Activated gamma-delta T cell treated with Interleukin-2 at 50 U/mL for 16 hours (primary cell): ENCODE results near the gene NCAN.

Source experiments
- DNase-seq: peaks from one replicate; pipeline ENCODE4 v3.0.0-alpha.2; 2020

The NCAN gene

GRCh38 chr19:19297759-19298158 is 86.0 kb downstream of the NCAN start:
- no peak for DNase-seq

DNA sequence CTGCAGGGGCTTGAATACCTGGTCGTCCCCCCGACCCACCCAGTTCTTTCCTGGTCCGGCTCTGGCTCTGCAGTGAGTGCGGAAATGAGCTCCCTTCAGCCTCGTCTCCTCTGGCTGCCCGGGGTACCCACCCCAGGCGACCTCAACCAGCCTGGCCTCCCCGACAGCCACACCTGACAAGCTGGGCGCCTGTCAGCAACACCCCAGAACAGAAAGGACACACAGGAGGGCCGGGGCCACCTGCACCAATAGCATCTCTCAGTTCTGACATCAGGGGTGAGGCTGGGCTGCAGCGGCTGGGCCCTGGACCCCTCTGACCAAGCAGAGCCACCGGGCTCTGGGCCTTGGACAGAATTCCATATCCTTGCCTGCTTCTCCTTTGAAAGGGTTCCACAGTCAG is 88.9 kb downstream of the NCAN start:
- no peak for DNase-seq
